Panc1 (cell line): ENCODE data around the gene CHRNB1.

Experiments
- CTCF ChIP-seq: fragments of 450-650 bp; IDR thresholded peaks from 2 replicates; pipeline ENCODE4 v1.5.1; 2017; ENCODE audit warnings: mild to moderate bottlenecking
- POLR2AphosphoS5 ChIP-seq: IDR thresholded peaks from 2 replicates; pipeline ENCODE4 v1.6.1; 2012; ENCODE audit warnings: mild to moderate bottlenecking, low read depth, low read length, moderate library complexity
- REST ChIP-seq, 2 experiments: IDR thresholded peaks; 2 replicates each; pipeline ENCODE4 v1.6.1; 2011 to 2012; ENCODE audit warnings: low read depth in 2 of 2, control low read depth in 1 of 2, low read length in 1 of 2, mild to moderate bottlenecking in 1 of 2, moderate library complexity in 1 of 2; ENCODE audit not compliant: insufficient read depth in 1 of 2
- SIN3A ChIP-seq: IDR thresholded peaks from 2 replicates; pipeline ENCODE4 v1.6.1; 2012; ENCODE audit warnings: low read depth, mild to moderate bottlenecking, low read length, moderate library complexity, borderline replicate concordance; ENCODE audit not compliant: insufficient read depth
- TCF7L2 ChIP-seq: IDR thresholded peaks from 2 replicates; pipeline ENCODE4 v1.6.1; 2011; ENCODE audit warnings: mild to moderate bottlenecking, low read depth, low read length, inconsistent platforms

GRCh38 chr17:7478276-7479212 lies 33.7 kb downstream of the CHRNB1 start:
- no peak for TF ChIP-seq CTCF
- TF ChIP-seq POLR2AphosphoS5, result no peak
- no peak for TF ChIP-seq TCF7L2
- TF ChIP-seq SIN3A, result 0 out of 2 replicates have a peak, but pooled peaks have one; percentile 19
- no peak for TF ChIP-seq REST (IDR thresholded peaks at IDR 0.05; ENCODE audit: insufficient read depth in 1 of 2, low read depth in 2 of 2, low read length in 1 of 2)
